Stimulated activated naive CD8-positive, alpha-beta T cell treated with anti-CD3 and anti-CD28 coated beads, Interleukin-15, Interleukin-2, amounts not matched to agents 100 ng/mL and 50 ng/mL, for 24 hours (primary cell): ENCODE results near the gene USP8.
A peak's percentile ranks its signal among the peaks of the same experiment; 100 is the strongest.
"Not testable (repeated sequence)": the region's sequence is repeated elsewhere in the genome, so short reads cannot be mapped to it uniquely, and the experiment has no call there.

ENCODE experiments used
- H3K27ac Mint-ChIP-seq: one replicate; pipeline ENCODE4 v1.8.0; 2021; ENCODE audit warnings: mild to moderate bottlenecking, mixed read lengths
- H3K27me3 Mint-ChIP-seq: one replicate; pipeline ENCODE4 v1.8.0; 2021; ENCODE audit warnings: mixed read lengths
- H3K36me3 Mint-ChIP-seq: one replicate; pipeline ENCODE4 v1.8.0; 2021; ENCODE audit warnings: low read depth, mixed read lengths
- H3K4me1 Mint-ChIP-seq: one replicate; pipeline ENCODE4 v1.8.0; 2021; ENCODE audit warnings: low read depth, mixed read lengths
- H3K4me3 Mint-ChIP-seq: one replicate; pipeline ENCODE4 v1.8.0; 2021; ENCODE audit warnings: mild to moderate bottlenecking, mixed read lengths
- H3K9me3 Mint-ChIP-seq: one replicate; pipeline ENCODE4 v1.8.0; 2021; ENCODE audit warnings: mixed read lengths

USP8 gene

DNA sequence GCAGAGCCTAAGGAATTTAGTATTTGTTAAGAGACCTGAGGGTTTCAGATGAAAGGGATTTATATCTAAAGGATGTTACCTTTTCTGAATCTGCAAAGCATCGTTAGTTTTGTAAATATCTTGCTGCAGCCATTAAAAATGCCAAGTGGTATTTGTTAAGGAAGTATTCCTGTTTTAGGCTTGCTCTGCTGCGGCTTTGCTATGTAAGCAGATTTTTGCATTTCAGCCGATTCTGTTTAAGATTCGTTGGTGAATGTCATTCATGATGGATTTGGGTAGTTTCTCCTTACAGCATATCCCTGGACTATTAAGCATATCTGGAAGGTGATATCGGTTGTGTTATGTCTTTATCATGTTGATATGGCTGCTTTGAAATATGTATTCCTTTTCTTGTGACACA lies 1.0 kb downstream of the USP8 start:
- Mint-ChIP-seq H3K36me3 (peaks cover 13% of the 10 kb centered on the region), H3K4me1 (peaks cover 46% of the 10 kb centered on the region), H3K27me3 (no peaks in the 10 kb centered on the region), H3K4me3 (peak overlapping the region; percentile 97), H3K9me3 (no peaks in the 10 kb centered on the region), H3K27ac (peak overlapping the region; percentile 95)

GRCh38 chr15:50425678-50426246 lies 1.6 kb downstream of the USP8 start:
- Mint-ChIP-seq H3K4me1 (peaks cover 48% of the 10 kb centered on the region), H3K36me3 (peaks cover 13% of the 10 kb centered on the region), H3K4me3 (peak overlapping the region; percentile 97)
- not testable (repeated sequence) for H3K27ac Mint-ChIP-seq, H3K27me3 Mint-ChIP-seq, H3K9me3 Mint-ChIP-seq

GRCh38 chr15:50426428-50426827 lies 2.2 kb downstream of the USP8 start:
- Mint-ChIP-seq H3K36me3 (peaks cover 18% of the 10 kb centered on the region), H3K4me3 (peak overlapping the region; percentile 41), H3K9me3 (no peaks in the 10 kb centered on the region), H3K27me3 (no peaks in the 10 kb centered on the region), H3K27ac (no peak overlapping the region), H3K4me1 (peaks cover 53% of the 10 kb centered on the region)

DNA sequence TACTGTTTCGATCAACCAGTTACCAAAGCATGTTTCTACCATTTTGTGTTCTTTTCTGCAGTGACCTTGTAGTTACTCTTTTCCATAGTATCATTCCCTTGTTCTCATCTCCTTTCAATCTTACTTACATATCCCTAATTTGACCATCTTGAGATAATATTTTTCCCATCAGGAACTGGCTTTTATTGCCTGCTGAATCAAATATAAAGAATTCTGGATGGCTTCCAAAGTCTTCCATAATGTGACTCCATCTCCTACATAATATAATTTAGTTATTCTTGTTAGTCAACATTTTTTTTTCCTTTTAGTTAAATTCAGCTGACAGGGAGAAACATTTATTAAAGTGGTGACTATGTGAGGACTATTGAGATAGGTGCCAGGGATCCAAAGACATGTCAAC lies 7.0 kb downstream of the USP8 start:
- Mint-ChIP-seq H3K36me3 (peaks cover 30% of the 10 kb centered on the region), H3K27ac (no peak overlapping the region), H3K9me3 (no peaks in the 10 kb centered on the region), H3K4me3 (no peak overlapping the region), H3K27me3 (no peaks in the 10 kb centered on the region), H3K4me1 (peaks cover 59% of the 10 kb centered on the region)

- no peak overlapping the region for H3K27ac Mint-ChIP-seq
- H3K36me3 Mint-ChIP-seq = peaks cover 21% of the 10 kb centered on the region
- no peak overlapping the region for H3K4me3 Mint-ChIP-seq
- H3K27me3 Mint-ChIP-seq = no peaks in the 10 kb centered on the region
- no peaks in the 10 kb centered on the region for H3K9me3 Mint-ChIP-seq
- H3K4me1 Mint-ChIP-seq = peaks cover 49% of the 10 kb centered on the region
Observed at GRCh38 chr15:50432230-50432629, 8.0 kb downstream of the USP8 start.

- H3K4me1 Mint-ChIP-seq = peaks cover 35% of the 10 kb centered on the region
- H3K9me3 Mint-ChIP-seq = no peaks in the 10 kb centered on the region
- peaks cover 31% of the 10 kb centered on the region for H3K36me3 Mint-ChIP-seq
- H3K27ac Mint-ChIP-seq = peak overlapping the region; percentile 21
- H3K4me3 Mint-ChIP-seq = no peak overlapping the region
- H3K27me3 Mint-ChIP-seq = no peaks in the 10 kb centered on the region
Observed at GRCh38 chr15:50435772-50436171, 11.6 kb downstream of the USP8 start.

DNA sequence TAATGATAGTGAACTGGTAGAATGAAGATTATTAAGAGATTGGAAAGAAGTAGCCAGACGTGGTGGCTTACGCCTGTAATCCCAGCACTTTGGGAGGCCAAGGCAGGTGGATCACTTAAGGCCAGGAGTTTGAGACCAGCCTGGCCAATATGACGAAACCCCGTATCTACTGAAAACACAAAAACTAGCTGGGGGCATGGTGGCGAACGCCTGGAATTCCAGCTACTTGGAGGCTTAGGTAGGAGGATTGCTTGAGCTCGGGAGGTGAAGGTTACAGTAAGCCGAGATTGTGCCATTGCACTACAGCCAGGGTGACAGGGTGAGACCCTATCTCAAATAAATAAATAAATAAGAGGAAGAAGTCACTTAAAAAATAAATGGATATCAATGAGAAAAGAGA lies 14.0 kb downstream of the USP8 start:
- H3K36me3 Mint-ChIP-seq = peaks cover 36% of the 10 kb centered on the region
- H3K27me3 Mint-ChIP-seq = no peaks in the 10 kb centered on the region
- no peak overlapping the region for H3K27ac Mint-ChIP-seq
- H3K9me3 Mint-ChIP-seq = no peaks in the 10 kb centered on the region
- no peak overlapping the region for H3K4me3 Mint-ChIP-seq
- peaks cover 25% of the 10 kb centered on the region for H3K4me1 Mint-ChIP-seq

DNA sequence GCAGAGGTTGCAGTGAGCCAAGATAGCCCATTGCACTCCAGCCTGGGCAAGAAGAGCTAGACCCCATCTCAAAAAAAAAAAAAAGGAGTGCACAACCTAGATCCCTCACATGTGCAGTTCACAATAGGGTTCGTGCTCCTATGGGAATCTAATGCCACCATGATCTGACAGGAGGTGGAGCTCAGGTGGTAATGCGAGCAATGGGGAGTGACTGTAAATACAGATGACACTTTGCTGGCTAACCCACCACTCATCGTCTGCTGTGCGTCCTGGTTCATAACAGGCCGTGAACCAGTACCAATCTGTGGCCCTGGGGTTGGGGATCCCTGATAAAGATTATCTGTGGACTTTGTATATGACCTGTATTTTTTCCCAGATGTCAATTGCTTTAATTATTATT lies 16.7 kb downstream of the USP8 start:
- H3K27ac Mint-ChIP-seq = no peak overlapping the region
- H3K36me3 Mint-ChIP-seq = peaks cover 46% of the 10 kb centered on the region
- H3K4me3 Mint-ChIP-seq = no peak overlapping the region
- no peaks in the 10 kb centered on the region for H3K9me3 Mint-ChIP-seq
- peaks cover 13% of the 10 kb centered on the region for H3K4me1 Mint-ChIP-seq
- H3K27me3 Mint-ChIP-seq = no peaks in the 10 kb centered on the region

- no peaks in the 10 kb centered on the region for H3K4me1 Mint-ChIP-seq
- H3K27me3 Mint-ChIP-seq = no peaks in the 10 kb centered on the region
- no peaks in the 10 kb centered on the region for H3K9me3 Mint-ChIP-seq
- no peak overlapping the region for H3K4me3 Mint-ChIP-seq
- no peak overlapping the region for H3K27ac Mint-ChIP-seq
- H3K36me3 Mint-ChIP-seq = peaks cover 42% of the 10 kb centered on the region
Observed at GRCh38 chr15:50452927-50453326, 28.7 kb downstream of the USP8 start.

- no peak overlapping the region for H3K27ac Mint-ChIP-seq
- no peaks in the 10 kb centered on the region for H3K27me3 Mint-ChIP-seq
- H3K4me1 Mint-ChIP-seq = peaks cover 16% of the 10 kb centered on the region
- peaks cover 59% of the 10 kb centered on the region for H3K36me3 Mint-ChIP-seq
- no peaks in the 10 kb centered on the region for H3K9me3 Mint-ChIP-seq
- no peak overlapping the region for H3K4me3 Mint-ChIP-seq
Observed at GRCh38 chr15:50458348-50459112, 34.3 kb downstream of the USP8 start.

DNA sequence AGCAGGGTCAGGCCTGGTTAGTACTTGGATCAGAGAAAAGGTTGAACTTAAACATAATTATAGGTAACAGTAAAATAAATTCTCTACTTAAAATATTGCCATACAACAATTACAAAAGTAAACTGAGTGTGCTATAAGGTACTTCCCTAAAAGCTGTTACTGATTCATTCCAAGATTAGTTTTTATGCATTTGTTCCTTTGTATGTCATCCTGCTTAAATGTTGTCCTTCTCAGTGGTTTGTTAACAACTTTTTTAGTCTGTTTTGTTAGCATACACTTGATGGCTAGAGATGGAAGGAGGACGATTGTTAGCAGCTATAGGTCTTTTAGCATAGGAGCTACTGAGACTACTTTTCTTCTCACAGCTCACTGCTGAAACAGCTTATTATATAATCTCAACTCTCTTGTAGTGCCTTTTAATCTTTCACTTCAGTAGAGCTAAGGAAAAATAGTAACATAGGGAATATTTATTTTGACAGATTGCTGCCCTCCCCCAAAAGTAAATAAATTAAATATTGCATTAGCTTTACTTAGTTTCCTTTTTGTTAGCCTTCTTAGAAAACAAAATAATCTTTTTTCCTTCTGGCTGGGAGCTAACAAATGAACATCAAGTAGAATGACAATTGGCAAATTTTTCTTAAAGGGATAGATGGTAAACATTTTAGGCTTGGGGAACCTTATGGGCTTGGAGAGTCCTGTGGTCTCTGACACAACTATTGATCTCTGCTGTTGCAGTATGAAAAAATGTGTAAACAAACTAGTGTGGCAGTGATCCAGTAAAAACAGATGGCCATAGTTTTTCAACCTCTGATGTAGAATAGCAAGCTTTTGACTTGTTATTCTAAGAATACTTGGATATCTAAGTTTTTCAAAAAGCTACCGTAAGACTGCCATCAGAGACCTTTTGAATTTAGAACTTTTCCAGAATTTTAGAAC lies 39.5 kb downstream of the USP8 start:
- peaks cover 28% of the 10 kb centered on the region for H3K4me1 Mint-ChIP-seq
- H3K9me3 Mint-ChIP-seq = no peaks in the 10 kb centered on the region
- H3K4me3 Mint-ChIP-seq = no peak overlapping the region
- no peaks in the 10 kb centered on the region for H3K27me3 Mint-ChIP-seq
- peak overlapping the region; percentile 61 for H3K27ac Mint-ChIP-seq
- peaks cover 60% of the 10 kb centered on the region for H3K36me3 Mint-ChIP-seq

GRCh38 chr15:50471072-50471471 lies 46.9 kb downstream of the USP8 start:
- Mint-ChIP-seq H3K4me1 (peaks cover 3% of the 10 kb centered on the region), H3K27me3 (no peaks in the 10 kb centered on the region), H3K9me3 (no peaks in the 10 kb centered on the region), H3K36me3 (peaks cover 42% of the 10 kb centered on the region), H3K4me3 (no peak overlapping the region), H3K27ac (no peak overlapping the region)

DNA sequence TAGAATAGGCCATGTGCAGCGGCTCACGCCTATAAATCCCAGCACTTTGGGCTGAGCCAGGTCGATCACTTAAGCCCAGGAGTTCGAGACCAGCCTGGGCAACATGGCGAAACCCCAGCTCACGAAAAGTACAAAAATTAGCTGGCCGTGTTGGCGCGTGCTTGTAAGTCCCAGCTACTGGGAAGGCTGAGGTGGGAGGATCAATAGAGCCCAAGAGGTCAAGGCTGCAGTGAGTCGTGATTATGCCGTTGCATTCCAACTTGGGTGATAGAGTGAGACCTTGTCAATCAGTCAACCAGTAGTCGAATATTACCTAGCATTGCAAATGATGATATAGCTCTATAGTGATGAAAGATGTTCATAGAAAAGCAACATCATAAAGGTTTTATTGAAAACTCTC lies 51.9 kb downstream of the USP8 start:
- H3K4me3 Mint-ChIP-seq = no peak overlapping the region
- no peak overlapping the region for H3K27ac Mint-ChIP-seq
- no peaks in the 10 kb centered on the region for H3K27me3 Mint-ChIP-seq
- no peaks in the 10 kb centered on the region for H3K9me3 Mint-ChIP-seq
- H3K36me3 Mint-ChIP-seq = peaks cover 58% of the 10 kb centered on the region
- no peaks in the 10 kb centered on the region for H3K4me1 Mint-ChIP-seq

DNA sequence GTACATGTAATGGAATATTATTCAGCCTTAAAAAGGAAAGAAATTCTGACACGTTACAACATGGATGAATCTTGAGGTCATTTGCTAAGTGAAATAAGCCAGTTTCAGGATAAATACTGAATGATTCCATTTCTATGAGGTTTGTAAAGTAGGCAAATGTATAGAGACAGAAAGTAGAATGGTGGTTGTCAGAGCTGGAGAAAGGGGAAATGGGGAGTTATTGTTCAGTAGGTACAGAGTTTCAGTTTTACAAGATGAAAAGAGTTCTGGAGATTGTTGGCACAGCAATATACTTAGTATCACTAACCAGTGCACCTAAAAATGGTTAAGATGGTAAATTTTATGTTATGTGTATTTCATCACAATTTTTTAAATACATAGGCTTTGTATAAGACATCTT lies 60.6 kb downstream of the USP8 start:
- Mint-ChIP-seq H3K27ac (peak overlapping the region; percentile 42), H3K4me1 (peaks cover 38% of the 10 kb centered on the region), H3K36me3 (peaks cover 74% of the 10 kb centered on the region), H3K9me3 (no peaks in the 10 kb centered on the region), H3K4me3 (no peak overlapping the region), H3K27me3 (no peaks in the 10 kb centered on the region)

DNA sequence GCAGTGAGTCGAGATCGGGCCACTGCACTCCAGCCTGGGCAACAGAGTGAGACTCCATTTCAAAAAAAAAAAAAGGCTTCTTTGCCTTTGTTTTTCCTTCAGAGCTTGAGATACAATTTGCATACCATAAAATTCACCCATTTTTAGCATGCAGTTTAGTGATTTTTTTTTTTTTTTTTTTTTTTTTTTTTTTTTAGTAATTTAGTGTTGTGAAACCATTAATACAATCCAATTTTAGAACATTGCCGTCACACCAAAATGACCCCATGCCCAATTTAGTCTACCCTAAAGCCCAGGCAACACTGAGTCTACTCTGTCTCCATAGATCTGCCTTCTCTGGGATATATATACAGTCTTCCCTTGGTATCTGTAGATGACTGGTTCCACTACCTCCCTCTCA lies 61.2 kb downstream of the USP8 start:
- Mint-ChIP-seq H3K9me3 (no peaks in the 10 kb centered on the region), H3K4me3 (no peak overlapping the region), H3K4me1 (peaks cover 38% of the 10 kb centered on the region), H3K36me3 (peaks cover 74% of the 10 kb centered on the region), H3K27ac (no peak overlapping the region), H3K27me3 (no peaks in the 10 kb centered on the region)
